NCI-H510A (cell line): ENCODE results near the gene ATP4A.

Source experiments
- DNase-seq: peaks from one replicate; lab custom pipeline; 2025; lab: John Stamatoyannopoulos, UW

Gene ATP4A

DNA sequence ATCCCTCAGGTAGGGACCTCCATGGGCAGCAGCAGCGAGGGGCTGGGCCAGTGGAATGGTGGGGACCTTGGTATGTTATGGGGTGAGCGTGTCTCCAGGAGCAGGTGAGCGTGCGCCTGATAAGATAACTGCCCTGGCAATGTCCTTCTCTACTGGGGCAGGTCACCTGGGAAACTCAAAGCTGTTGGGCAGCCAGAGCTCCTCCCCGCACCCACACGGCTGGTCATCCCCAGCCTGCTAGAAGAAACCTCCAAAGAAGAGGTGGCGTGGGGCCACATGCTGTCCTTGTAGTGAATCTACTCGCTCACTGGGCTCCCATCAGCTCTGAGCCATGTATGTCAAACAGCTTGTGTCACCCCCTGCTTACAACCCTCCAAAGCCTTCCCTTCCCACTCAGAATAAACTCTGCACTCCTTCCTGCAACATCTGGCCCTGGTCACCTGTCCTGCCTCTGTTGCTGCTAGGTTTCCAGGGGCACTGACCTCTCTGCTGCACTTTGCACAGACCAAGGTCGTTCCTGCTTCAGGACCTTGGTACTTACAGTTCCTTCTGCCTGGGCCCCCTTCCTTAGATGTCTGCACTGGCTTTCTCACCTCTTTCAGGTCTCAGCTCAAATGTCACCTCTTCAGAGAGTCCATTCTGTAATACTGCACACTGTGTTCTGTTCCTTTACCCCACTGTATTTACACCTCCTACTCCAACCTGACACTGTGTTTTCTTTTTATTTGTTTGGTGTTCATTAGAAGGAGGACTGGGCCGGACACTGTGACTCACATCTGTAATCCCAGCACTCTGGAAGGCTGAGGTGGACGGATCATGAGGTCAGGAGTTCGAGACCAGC is 1.8 kb upstream of the ATP4A start:
- DNase-seq, result no peak

DNA sequence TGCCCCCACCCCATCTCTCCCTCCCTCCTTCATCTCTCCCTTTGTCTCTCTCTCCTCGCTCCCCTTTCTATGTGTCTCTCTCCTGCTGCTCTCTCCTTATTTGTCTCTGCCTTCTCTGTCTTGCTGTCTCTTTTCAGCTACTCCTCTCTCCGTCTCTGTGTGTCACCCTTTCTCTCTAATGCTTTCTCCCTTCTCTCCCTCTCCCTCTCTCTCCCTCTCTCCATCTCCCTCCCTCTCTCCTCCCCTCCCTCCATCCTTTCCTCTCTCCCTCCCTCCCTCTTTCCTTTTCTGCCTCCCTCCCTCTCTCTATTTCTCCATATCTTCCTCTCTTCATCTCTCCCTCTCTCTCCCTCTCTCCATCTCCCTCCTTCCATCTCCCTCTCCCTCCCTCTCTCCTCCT is 682 bp downstream of the ATP4A start:
- no peak for DNase-seq

DNA sequence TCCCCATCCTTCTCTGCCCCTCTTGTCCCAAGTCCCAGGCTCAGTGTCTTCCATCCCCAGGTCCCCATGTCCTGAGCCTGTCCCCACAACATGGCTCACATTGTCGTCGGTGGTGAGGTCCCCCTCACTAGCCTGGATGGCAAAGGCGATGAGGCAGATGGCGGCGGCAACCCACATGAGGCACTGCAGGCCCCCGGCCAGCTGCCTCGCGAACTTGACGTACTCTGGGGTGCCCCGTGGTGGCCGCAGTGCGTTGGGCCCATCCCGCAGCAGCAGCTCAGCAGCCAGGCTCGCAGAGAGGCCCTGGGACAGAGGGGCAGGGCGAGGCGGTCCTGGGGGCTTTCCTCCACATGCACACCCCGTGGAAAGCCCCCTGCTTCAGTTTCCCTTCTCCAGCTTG is 1.1 kb downstream of the ATP4A start:
- DNase-seq, result no peak

GRCh38 chr19:35561436-35561835 is 2.0 kb downstream of the ATP4A start:
- no peak for DNase-seq

DNA sequence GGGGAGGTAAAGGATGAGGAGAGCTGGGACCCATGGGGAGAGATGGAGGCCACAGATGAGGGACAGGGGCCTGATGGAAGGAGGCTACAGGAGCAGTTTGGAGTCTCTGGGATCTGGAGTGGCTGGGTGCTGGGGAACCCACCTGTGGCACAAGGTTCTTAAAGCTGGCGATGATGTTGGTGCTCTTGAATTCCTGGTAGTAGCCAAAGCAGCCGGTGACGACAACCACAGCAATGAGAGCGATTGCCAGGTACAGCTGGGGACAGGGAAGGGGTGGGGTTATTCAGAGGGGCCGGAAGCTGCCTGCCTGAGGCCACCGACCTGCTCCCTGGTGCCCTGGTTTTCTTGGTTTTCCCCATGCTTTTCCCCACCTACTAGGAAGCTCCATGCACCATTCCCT is 2.8 kb downstream of the ATP4A start:
- no peak for DNase-seq

DNA sequence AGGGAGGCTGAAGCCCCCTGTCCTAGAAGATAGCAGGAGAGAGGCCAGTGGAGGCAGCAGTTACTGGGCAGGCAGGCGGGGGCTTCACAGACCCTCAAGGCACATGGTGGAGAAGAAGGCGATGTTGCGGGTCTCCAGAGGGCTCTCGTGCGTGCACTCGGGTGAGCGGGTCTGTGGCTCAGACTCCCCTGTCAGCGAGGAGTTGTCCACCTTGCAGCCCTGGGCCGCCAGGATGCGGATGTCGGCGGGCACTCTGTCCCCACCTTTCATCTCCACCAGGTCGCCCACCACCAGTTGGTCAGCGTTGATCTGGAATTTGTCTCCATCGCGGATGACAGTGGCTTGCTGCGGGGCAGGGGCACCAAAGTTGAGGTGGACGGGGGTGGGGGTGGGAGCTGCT is 3.2 kb downstream of the ATP4A start:
- DNase-seq, result no peak

- no peak for DNase-seq
These were observed 3.7 kb downstream of the ATP4A start for GRCh38 chr19:35559781-35560180.

GRCh38 chr19:35559281-35559659 is 4.2 kb downstream of the ATP4A start:
- DNase-seq, result no peak

DNA sequence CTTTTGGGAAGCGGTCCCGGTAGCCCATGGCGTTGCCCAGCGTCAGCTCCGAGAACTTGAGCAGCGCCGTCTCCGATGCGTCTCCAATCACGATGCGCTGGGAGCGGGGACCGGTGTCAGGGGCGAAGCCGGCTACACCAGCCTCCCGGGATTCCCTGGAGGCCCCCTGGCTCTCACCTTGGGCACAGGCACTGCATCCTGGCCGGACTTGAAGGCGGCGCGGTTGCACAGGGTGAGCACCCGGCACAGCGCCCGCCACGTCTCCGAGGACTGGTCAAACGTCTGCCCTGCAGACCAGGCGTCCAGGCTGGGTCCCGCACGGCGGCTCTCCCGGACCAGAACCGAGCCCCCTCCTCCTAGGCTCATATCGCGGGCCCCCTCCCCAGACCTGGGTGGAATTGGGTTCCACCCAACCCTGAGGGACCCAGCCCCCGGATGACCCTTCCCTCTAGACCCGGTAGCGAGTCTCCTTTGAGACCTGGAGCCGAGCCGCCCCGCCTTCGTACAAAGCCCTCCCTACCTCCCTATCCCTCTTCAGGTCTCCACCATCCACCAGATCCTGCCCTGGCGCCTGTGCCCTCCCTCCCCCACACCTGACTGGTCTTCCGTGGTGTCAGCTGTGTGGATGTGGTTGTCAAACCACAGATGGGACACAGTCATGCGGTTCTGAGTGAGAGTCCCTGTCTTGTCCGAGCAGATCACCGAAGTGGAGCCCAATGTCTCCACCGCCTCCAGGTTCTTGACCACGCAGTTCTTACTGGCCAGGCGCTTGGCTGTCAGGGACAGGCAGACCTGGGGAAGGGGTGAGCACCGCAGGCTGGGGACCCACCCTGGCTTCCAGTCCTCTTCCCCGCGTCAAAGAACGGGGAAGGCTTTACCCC is 4.8 kb downstream of the ATP4A start:
- DNase-seq, result no peak

DNA sequence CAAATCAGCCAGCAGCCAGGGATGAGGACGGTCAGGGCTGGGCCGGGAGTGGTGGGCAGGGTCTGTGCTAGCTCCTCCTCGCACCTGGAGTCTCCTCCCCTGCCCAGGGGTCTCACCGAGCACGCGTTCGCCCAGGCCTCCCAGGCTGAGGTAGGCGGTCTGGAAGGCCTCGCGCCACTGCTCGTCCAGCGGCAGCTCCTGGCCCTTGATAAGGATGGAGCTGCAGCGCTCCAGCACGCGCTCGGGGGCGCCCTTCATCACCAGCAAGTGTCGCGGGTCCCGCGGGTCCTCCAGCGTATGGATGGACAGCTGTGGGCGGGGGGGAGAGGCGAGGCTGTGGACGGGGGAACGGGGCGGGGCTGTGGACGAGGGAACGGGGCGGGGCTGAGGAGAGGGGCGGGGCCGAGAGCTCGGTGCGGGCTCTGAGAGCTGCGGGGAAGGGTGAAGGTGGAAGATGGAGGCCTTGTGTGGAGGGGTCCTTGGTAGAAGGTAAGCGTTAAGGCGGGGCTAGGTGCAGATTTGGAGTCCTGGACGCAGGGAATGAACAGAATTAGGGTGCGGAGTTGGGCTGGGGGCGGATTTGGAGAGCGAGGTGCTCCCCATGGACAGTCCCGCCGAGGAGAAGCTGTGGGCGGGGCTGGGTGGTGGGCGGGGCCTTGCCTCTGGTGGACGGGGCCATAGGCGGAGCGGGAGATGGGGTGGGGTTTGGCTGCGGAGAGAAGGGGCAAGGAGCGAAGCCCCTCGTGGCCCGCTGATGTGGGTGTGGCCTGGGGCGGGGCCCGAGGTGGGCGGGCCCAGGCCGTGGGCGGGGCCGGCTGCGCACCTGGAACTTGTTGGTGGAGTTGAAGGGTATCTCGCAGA is 5.7 kb downstream of the ATP4A start:
- no peak for DNase-seq

- no peak for DNase-seq
These were observed 6.5 kb downstream of the ATP4A start for GRCh38 chr19:35556846-35557538.

GRCh38 chr19:35556025-35556590 is 7.3 kb downstream of the ATP4A start:
- no peak for DNase-seq

- DNase-seq, result no peak
These were observed 8.0 kb downstream of the ATP4A start for GRCh38 chr19:35555301-35556005.

DNA sequence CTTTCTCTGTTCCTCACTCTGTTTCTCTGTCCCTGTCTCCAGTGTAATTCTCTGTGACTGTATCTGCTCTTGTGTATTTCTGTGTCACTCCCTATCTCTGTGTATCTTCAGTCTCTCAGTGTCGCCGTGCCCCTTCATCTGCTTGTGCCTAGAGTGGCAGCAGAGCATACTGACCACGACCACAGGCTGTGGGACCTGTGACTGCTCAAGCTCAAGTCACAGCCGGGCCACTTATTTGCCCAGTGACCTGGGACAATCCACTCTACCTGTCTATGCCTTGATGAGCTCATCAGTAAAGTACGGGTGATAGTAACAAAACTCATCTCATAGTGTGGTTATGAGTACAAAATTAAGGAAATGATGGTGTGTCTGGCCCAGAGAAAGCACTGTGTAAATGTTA is 9.4 kb downstream of the ATP4A start:
- DNase-seq, result no peak

DNA sequence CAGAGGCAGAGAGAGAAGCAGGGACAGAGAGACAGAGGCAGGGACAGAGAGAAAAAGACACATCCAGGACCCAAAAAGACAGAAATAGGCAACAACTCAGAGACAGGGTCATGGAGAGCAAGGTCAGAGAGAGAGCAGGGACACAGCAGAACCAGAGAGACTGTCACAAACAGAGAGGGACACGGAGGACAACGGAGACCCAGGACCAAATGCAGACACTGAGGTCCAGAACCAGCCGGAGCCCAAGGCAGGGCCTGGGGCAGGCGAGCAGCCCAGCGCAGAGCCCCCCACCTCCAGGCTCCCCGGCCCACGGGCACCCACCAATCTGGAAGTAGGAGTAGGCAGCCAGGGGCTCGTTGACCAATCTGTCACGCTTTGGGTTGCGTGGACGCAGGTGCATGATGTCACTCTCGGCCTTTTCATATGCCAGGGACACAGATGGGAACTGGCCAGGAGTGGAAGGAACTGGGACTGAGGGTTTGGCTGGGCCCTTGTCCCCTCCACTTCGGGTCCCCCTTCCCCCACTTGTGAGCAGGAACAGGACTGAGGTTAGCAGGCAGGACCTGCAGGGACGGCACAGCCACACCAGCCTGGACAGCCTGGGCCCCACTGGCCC is 10.0 kb downstream of the ATP4A start:
- DNase-seq, result no peak

GRCh38 chr19:35552534-35553384 is 10.7 kb downstream of the ATP4A start:
- no peak for DNase-seq

GRCh38 chr19:35551091-35551810 is 12.2 kb downstream of the ATP4A start:
- DNase-seq, result no peak

DNA sequence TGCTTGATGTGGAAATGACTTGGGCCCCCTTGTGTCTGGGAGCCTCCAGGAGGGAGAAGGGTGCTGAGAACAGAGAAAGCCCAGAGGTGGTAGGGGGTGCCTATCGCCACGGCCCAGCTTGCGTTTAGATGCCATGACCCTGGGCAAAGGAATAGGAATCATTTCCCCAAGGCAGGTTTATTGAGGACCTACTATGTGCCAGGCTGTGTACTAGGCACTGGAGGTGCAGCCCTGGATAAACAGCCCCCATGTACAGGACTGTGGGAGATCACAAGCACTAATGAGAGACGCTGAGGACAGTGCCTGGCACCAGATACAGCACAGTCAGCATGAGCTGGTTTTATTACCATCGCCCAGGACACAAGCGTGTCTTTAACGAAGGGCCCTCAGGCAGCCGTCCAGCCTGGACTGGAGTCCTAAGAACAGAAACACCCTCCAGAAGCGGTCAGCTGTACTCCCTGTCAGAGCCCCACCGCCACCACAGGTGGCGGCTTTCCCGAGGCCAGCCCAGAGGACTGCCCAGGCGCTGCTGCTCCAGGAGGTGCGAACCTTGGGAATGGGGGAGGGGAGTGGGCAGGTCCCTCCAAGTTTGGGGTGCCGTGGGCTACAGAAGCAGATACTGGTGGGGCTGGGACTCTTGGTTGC is 13.5 kb downstream of the ATP4A start:
- DNase-seq, result no peak
